ENCODE results near the gene ZNRF2. TPM values are rescaled to one million over a fixed set of nuclear protein-coding genes. Genes with fewer than 3 reads are reported as not detected.

Gene ZNRF2
- total RNA-seq, 3 donors from 2014 or later: 34.0 to 53.3 (median 40.5) TPM

- intact Hi-C loops (cut with DNase I, micrococcal nuclease): no loop called here
- Histone ChIP-seq H3K4me1 (ENCODE audit: low read depth) (peaks cover 7% of the 10 kb centered on the region), H3K9me3 (no peaks in the 10 kb centered on the region), H3K36me3 (ENCODE audit: low read depth) (no peaks in the 10 kb centered on the region), H3K4me3 (no peak overlapping the region)
- no peak for TF ChIP-seq CTCF (IDR thresholded peaks at IDR 0.05)
- DNase-seq (no peak), ATAC-seq (no peak)
These were observed 67.3 kb downstream of the ZNRF2 start for GRCh38 chr7:30351724-30352123.

GRCh38 chr7:30352169-30352568 lies 67.8 kb downstream of the ZNRF2 start:
- intact Hi-C loops (cut with DNase I, micrococcal nuclease): no loop called here
- H3K9me3 ChIP-seq: no peaks in the 10 kb centered on the region
- no peak for TF ChIP-seq CTCF (IDR thresholded peaks at IDR 0.05)
- H3K36me3 ChIP-seq (ENCODE audit: low read depth): no peaks in the 10 kb centered on the region
- peaks cover 7% of the 10 kb centered on the region for H3K4me1 ChIP-seq (ENCODE audit: low read depth)
- H3K4me3 ChIP-seq: no peak overlapping the region
- no peak for ATAC-seq
- no peak for DNase-seq

- no peak for DNase-seq
- H3K36me3 ChIP-seq (ENCODE audit: low read depth): no peaks in the 10 kb centered on the region
- H3K9me3 ChIP-seq: no peaks in the 10 kb centered on the region
- H3K4me3 ChIP-seq: no peak overlapping the region
- TF ChIP-seq CTCF (IDR thresholded peaks at IDR 0.05): no peak
- ATAC-seq: no peak
- peaks cover 7% of the 10 kb centered on the region for H3K4me1 ChIP-seq (ENCODE audit: low read depth)
- intact Hi-C loops (cut with DNase I, micrococcal nuclease): no loop called here
These were observed 69.1 kb downstream of the ZNRF2 start for GRCh38 chr7:30353532-30353931.

- ATAC-seq: no peak
- Histone ChIP-seq H3K4me1 (ENCODE audit: low read depth) (peaks cover 7% of the 10 kb centered on the region), H3K9me3 (no peaks in the 10 kb centered on the region), H3K36me3 (ENCODE audit: low read depth) (no peaks in the 10 kb centered on the region), H3K4me3 (no peak overlapping the region)
- intact Hi-C loops (cut with DNase I, micrococcal nuclease): no loop called here
- no peak for TF ChIP-seq CTCF (IDR thresholded peaks at IDR 0.05)
- no peak for DNase-seq
These were observed 69.7 kb downstream of the ZNRF2 start for GRCh38 chr7:30353932-30354607.

DNA sequence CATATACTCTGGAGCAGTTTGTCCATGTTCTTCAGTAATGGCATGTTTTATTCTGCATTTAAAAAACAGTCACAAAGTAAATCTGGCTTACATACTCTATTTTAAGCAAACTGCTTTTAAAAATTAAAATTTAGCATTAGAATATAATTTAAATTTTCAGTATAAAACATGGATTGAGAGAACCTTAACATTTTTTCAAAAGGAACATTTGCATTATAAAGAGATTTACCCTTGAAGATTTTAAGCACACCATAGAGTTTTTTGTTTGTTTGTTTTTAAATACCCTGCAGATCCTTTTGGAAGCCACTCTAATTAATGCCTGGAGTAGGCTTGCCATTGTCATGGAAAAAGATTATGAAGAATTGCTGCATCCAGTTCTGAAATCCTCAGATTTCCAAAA lies 70.4 kb downstream of the ZNRF2 start:
- TF ChIP-seq CTCF (IDR thresholded peaks at IDR 0.05): no peak
- no peak for ATAC-seq

DNA sequence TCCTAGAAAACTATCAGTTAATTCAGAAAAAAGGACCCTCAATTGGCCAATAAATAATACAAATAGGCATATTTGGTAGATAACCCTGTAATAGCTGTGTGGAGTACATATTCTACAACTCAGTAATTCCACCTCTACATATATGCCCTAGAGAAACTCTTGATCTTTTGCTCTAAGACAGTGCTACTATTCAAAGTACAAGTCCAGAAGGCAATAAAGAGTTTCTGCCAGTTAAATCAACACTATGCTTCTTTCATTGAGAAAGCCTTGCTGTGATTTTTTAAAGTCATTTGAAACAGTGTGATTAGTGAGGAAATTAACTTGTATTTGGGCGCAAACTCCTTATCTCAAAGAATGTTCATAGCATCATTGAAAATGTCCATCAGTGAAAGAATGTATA lies 75.6 kb downstream of the ZNRF2 start:
- Histone ChIP-seq H3K36me3 (ENCODE audit: low read depth) (no peaks in the 10 kb centered on the region), H3K9me3 (no peaks in the 10 kb centered on the region), H3K4me1 (ENCODE audit: low read depth) (no peaks in the 10 kb centered on the region), H3K4me3 (no peak overlapping the region)
- intact Hi-C loops (cut with DNase I, micrococcal nuclease): no loop called here
- DNase-seq: no peak
- ATAC-seq: no peak
- no peak for TF ChIP-seq CTCF (IDR thresholded peaks at IDR 0.05)

More for the DNA sequence above, 70.4 kb downstream of the ZNRF2 start:
- Histone ChIP-seq H3K9me3 (no peaks in the 10 kb centered on the region), H3K4me1 (ENCODE audit: low read depth) (peaks cover 7% of the 10 kb centered on the region), H3K36me3 (ENCODE audit: low read depth) (no peaks in the 10 kb centered on the region), H3K4me3 (no peak overlapping the region)
- intact Hi-C loops (cut with DNase I, micrococcal nuclease): no loop called here
- DNase-seq: no peak
